OCI-LY1 (cell line): ENCODE measurements around the gene LARP1.

Experiments used
- H2AFZ ChIP-seq: fragments of 200-600 bp; sonication (generic), shearing (Covaris generic); 2 replicates; pipeline ENCODE4 v1.6.0; 2014; ENCODE audit warnings: antibody characterized with exemption, mild to moderate bottlenecking, low read length
- H3F3A ChIP-seq: fragments of 200-600 bp; sonication (generic), shearing (Covaris generic); 2 replicates; pipeline ENCODE4 v1.6.0; 2014; ENCODE audit warnings: mild to moderate bottlenecking, antibody characterized with exemption, low read length, moderate library complexity; ENCODE audit not compliant: insufficient read depth
- H3K27ac ChIP-seq: fragments of 200-600 bp; sonication (generic); 2 replicates; pipeline ENCODE4 v1.5.1; 2014; ENCODE audit warnings: low read length, mixed run types, mild to moderate bottlenecking, low read depth; ENCODE audit not compliant: poor library complexity, severe bottlenecking
- H3K27me3 ChIP-seq: fragments of 200-600 bp; sonication (generic); 2 replicates; pipeline ENCODE4 v1.6.0; 2014; ENCODE audit warnings: antibody characterized with exemption, mild to moderate bottlenecking, low read length, moderate library complexity; ENCODE audit not compliant: insufficient read depth
- H3K36me3 ChIP-seq: fragments of 200-600 bp; sonication (generic); 2 replicates; pipeline ENCODE4 v1.6.1; 2014; ENCODE audit warnings: mild to moderate bottlenecking, antibody characterized with exemption, low read length, moderate library complexity, mixed read lengths; ENCODE audit not compliant: insufficient read depth
- H3K4me1 ChIP-seq: fragments of 200-600 bp; sonication (generic); 2 replicates; pipeline ENCODE4 v1.5.1; 2014; ENCODE audit warnings: mild to moderate bottlenecking, low read length, moderate library complexity; ENCODE audit not compliant: insufficient read depth, severe bottlenecking
- H3K4me2 ChIP-seq: fragments of 200-600 bp; sonication (generic), shearing (Covaris generic); 2 replicates; pipeline ENCODE4 v1.6.1; 2014; ENCODE audit warnings: low read length
- H3K4me3 ChIP-seq: fragments of 200-600 bp; sonication (generic); 2 replicates; pipeline ENCODE4 v1.5.1; 2014; ENCODE audit warnings: low read length, low read depth, mild to moderate bottlenecking, mixed read lengths; ENCODE audit not compliant: poor library complexity, severe bottlenecking
- H3K79me2 ChIP-seq: fragments of 200-600 bp; shearing (Covaris generic); 2 replicates; pipeline ENCODE4 v1.6.1; 2016; ENCODE audit warnings: mixed run types, low read length, mixed read lengths; ENCODE audit not compliant: insufficient read depth
- H3K9ac ChIP-seq: fragments of 200-600 bp; sonication (generic), shearing (Covaris generic); 2 replicates; pipeline ENCODE4 v1.6.1; 2014; ENCODE audit warnings: mild to moderate bottlenecking, low read length, mixed read lengths
- H3K9me2 ChIP-seq: fragments of 200-600 bp; sonication (generic), shearing (Covaris generic); 2 replicates; pipeline ENCODE4 v1.6.1; 2014; ENCODE audit warnings: low read depth, mild to moderate bottlenecking, low read length, mixed read lengths
- H3K9me3 ChIP-seq: fragments of 200-600 bp; shearing (Covaris generic); 2 replicates; pipeline ENCODE4 v1.6.1; 2014; ENCODE audit warnings: low read length, mixed read lengths
- H4K20me1 ChIP-seq: fragments of 200-600 bp; sonication (generic), shearing (Covaris generic); 2 replicates; pipeline ENCODE4 v1.6.0; 2016; ENCODE audit warnings: mild to moderate bottlenecking, low read length; ENCODE audit not compliant: insufficient read depth
- CTCF ChIP-seq: fragments of 200-600 bp; sonication (generic), shearing (Covaris generic); IDR thresholded peaks from 2 replicates; pipeline ENCODE4 v1.5.1; 2017; ENCODE audit warnings: mild to moderate bottlenecking, antibody characterized with exemption, low read length, moderate library complexity, mixed read lengths
- EZH2 ChIP-seq: fragments of 200-600 bp; sonication (generic), shearing (Covaris generic); IDR thresholded peaks from 2 replicates; pipeline ENCODE4 v1.8.0; 2017; ENCODE audit warnings: borderline replicate concordance, mixed run types, mild to moderate bottlenecking, antibody characterized with exemption, low read length, moderate library complexity, mixed read lengths

The LARP1 gene

GRCh38 chr5:154770111-154770510 is 14.9 kb downstream of the LARP1 start:
- Histone ChIP-seq H4K20me1 (peaks cover 7% of the 10 kb centered on the region; the same call in 1 of the 2 replicates), H3K4me2 (peak overlapping the region; percentile 67)

GRCh38 chr5:154771383-154771901 is 16.3 kb downstream of the LARP1 start:
- H3K4me1 ChIP-seq, result peaks cover 80% of the 10 kb centered on the region

More at GRCh38 chr5:154770111-154770510, 14.9 kb downstream of the LARP1 start:
- Histone ChIP-seq H3K27ac (peak overlapping the region; percentile 52), H3K9me3 (no peaks in the 10 kb centered on the region), H3K9me2 (no peaks in the 10 kb centered on the region), H2AFZ (no peak overlapping the region), H3K4me1 (peaks cover 94% of the 10 kb centered on the region), H3K9ac (peak overlapping the region; percentile 23; the same call in 1 of the 2 replicates), H3K79me2 (peaks cover 100% of the 10 kb centered on the region), H3K4me3 (peak overlapping the region; percentile 3), H3K27me3 (no peaks in the 10 kb centered on the region), H3F3A (no peaks in the 10 kb centered on the region), H3K36me3 (peaks cover 25% of the 10 kb centered on the region; the same call in 1 of the 2 replicates)
- no peak for TF ChIP-seq EZH2
- no peak for TF ChIP-seq CTCF

GRCh38 chr5:154773326-154773725 is 18.1 kb downstream of the LARP1 start:
- Histone ChIP-seq H4K20me1 (peaks cover 7% of the 10 kb centered on the region; the same call in 1 of the 2 replicates), H3K9ac (no peak overlapping the region), H3K36me3 (peaks cover 32% of the 10 kb centered on the region; the same call in 1 of the 2 replicates), H2AFZ (no peak overlapping the region), H3K79me2 (peaks cover 100% of the 10 kb centered on the region), H3F3A (no peaks in the 10 kb centered on the region), H3K4me3 (no peak overlapping the region), H3K4me1 (peaks cover 61% of the 10 kb centered on the region), H3K9me3 (no peaks in the 10 kb centered on the region), H3K4me2 (no peak overlapping the region), H3K27ac (no peak overlapping the region), H3K9me2 (no peaks in the 10 kb centered on the region), H3K27me3 (no peaks in the 10 kb centered on the region)
- TF ChIP-seq CTCF (no peak), EZH2 (no peak)

More at GRCh38 chr5:154771383-154771901, 16.3 kb downstream of the LARP1 start:
- H3K9me3 ChIP-seq, result no peaks in the 10 kb centered on the region
- peak overlapping the region; percentile 15; the same call in 1 of the 2 replicates for H3K9ac ChIP-seq
- H3K27ac ChIP-seq, result peak overlapping the region; percentile 52
- H3K4me2 ChIP-seq, result peak overlapping the region; percentile 67
- TF ChIP-seq CTCF (no peak), EZH2 (no peak)
- no peaks in the 10 kb centered on the region for H3F3A ChIP-seq
- H3K9me2 ChIP-seq, result no peaks in the 10 kb centered on the region
- no peak overlapping the region for H2AFZ ChIP-seq
- H3K27me3 ChIP-seq, result no peaks in the 10 kb centered on the region
- H4K20me1 ChIP-seq, result peaks cover 7% of the 10 kb centered on the region; the same call in 1 of the 2 replicates
- peaks cover 29% of the 10 kb centered on the region; the same call in 1 of the 2 replicates for H3K36me3 ChIP-seq
- peak overlapping the region; percentile 23 for H3K4me3 ChIP-seq
- H3K79me2 ChIP-seq, result peaks cover 100% of the 10 kb centered on the region
